T-cell (primary cell): ENCODE measurements around the gene MAP3K15. TPM values are rescaled to one million over a fixed set of nuclear protein-coding genes. Genes with fewer than 3 reads are reported as not detected.
A peak's percentile ranks its signal among the peaks of the same experiment; 100 is the strongest.

Source experiments
- ATAC-seq, 4 experiments: fragments of 200-7000 bp in 3 of 4; fragments of 150-1000 bp in 1 of 4; cut with Tn5 transposase; replicated peaks in 1 of 4; 1 replicate in 3 of 4; 2 replicates in 1 of 4; pipeline ENCODE4 v1.10.0; 2021; ENCODE audit warnings: moderate library complexity in 3 of 4, mild to moderate bottlenecking in 2 of 4, moderate number of reproducible peaks in 1 of 4
- CTCF ChIA-PET, 2 donors: fragments of 300-600 bp; sonication (Branson Sonifier 250); formaldehyde crosslinking; loops; one replicate each; lab custom pipeline; 2022; ENCODE audit warnings: antibody characterized with exemption in 2 of 2; lab: Charles Lee
- POLR2A ChIA-PET, 2 donors: fragments of 300-600 bp; sonication (Branson Sonifier 250); formaldehyde crosslinking; loops; one replicate each; lab custom pipeline; 2022; ENCODE audit warnings: antibody characterized with exemption in 2 of 2; lab: Charles Lee
- DNase-seq, 35 experiments: peaks; one replicate each; pipeline versions ENCODE4 v3.0.0 to v3.0.0-alpha.2; 2013 to 2023
- H3K27ac ChIP-seq: one replicate; pipeline ENCODE4 v1.5.1; 2013; ENCODE audit warnings: low read length
- H3K27me3 ChIP-seq, 2 experiments: replicated peaks in 1 of 2; 1 replicate in 1 of 2; 2 replicates in 1 of 2; pipeline versions ENCODE4 v1.6.1 to v1.7.0; 2013; ENCODE audit warnings: low read length in 1 of 2, mixed read lengths in 1 of 2; ENCODE audit not compliant: control insufficient read depth in 2 of 2, insufficient read depth in 2 of 2; ENCODE audit errors: extremely low read depth in 1 of 2
- H3K36me3 ChIP-seq, 2 donors: 1 replicate in 1 of 2; 2 replicates in 1 of 2; pipeline versions ENCODE4 v1.6.1 to v1.7.0; 2013; ENCODE audit warnings: low read length in 1 of 2; ENCODE audit not compliant: control insufficient read depth in 2 of 2, insufficient read depth in 1 of 2; ENCODE audit errors: extremely low read depth in 1 of 2
- H3K4me1 ChIP-seq, 2 experiments: 1 replicate in 1 of 2; 2 replicates in 1 of 2; pipeline versions ENCODE4 v1.6.1 to v1.7.0; 2013; ENCODE audit warnings: low read length in 2 of 2, mixed read lengths in 1 of 2; ENCODE audit not compliant: insufficient read depth in 2 of 2, control insufficient read depth in 1 of 2; ENCODE audit errors: extremely low read depth in 1 of 2
- H3K4me3 ChIP-seq, 2 donors: 1 replicate in 1 of 2; 2 replicates in 1 of 2; pipeline versions ENCODE4 v1.5.1 to v1.7.0; 2013; ENCODE audit warnings: mild to moderate bottlenecking in 2 of 2, low read length in 1 of 2, moderate library complexity in 1 of 2; ENCODE audit not compliant: control insufficient read depth in 1 of 2; ENCODE audit errors: extremely low read depth in 1 of 2
- H3K9me3 ChIP-seq: 2 replicates; pipeline ENCODE4 v1.7.0; 2013
- H3K27ac Mint-ChIP-seq, 2 donors: one replicate each; pipeline ENCODE4 v1.8.0; 2020 to 2021; ENCODE audit warnings: mild to moderate bottlenecking in 2 of 2, mixed read lengths in 2 of 2
- H3K27me3 Mint-ChIP-seq, 2 donors: one replicate each; pipeline ENCODE4 v1.8.0; 2021 to 2022; ENCODE audit warnings: mixed read lengths in 2 of 2
- H3K36me3 Mint-ChIP-seq: one replicate; pipeline ENCODE4 v1.8.0; 2021; ENCODE audit warnings: mixed read lengths
- H3K4me1 Mint-ChIP-seq, 3 donors: one replicate each; pipeline ENCODE4 v1.8.0; 2020 to 2022; ENCODE audit warnings: mixed read lengths in 3 of 3, mild to moderate bottlenecking in 1 of 3
- H3K4me3 Mint-ChIP-seq, 3 donors: one replicate each; pipeline ENCODE4 v1.8.0; 2020 to 2022; ENCODE audit warnings: mild to moderate bottlenecking in 3 of 3, mixed read lengths in 3 of 3, moderate library complexity in 3 of 3
- H3K9me3 Mint-ChIP-seq, 3 donors: one replicate each; pipeline ENCODE4 v1.8.0; 2020 to 2022; ENCODE audit warnings: mixed read lengths in 3 of 3
- WGBS: methylation state at CpG from one replicate; pipeline ENCODE4 v1.1.5; 2013; ENCODE audit warnings: missing lambda C conversion rate; ENCODE audit not compliant: insufficient coverage; 5-methylcytosine and 5-hydroxymethylcytosine counted together
- total RNA-seq, 35 experiments: library from RNA in 6 of 35; stranded (reverse) in 6 of 35; fragments of 120-200 nt in 1 of 35; gene quantifications; one replicate each; pipeline versions ENCODE4 v1.2.1 to v1.2.4 and lab custom pipeline; 2013 to 2026

MAP3K15 gene
- total RNA-seq, 5 donors from 2014 or later (not counting 1 experiment from before 2014, with no cell fraction given) = 0.09 to 0.23 TPM; not detected in 3

- Histone ChIP-seq H3K27me3 (no peaks in the 10 kb centered on the region), H3K9me3 (no peaks in the 10 kb centered on the region), H3K36me3 (peaks cover 0 to 14% of the 10 kb centered on the region in 2 donors), H3K27ac (no peak overlapping the region), H3K4me1 (no peaks in the 10 kb centered on the region), H3K4me3 (no peak overlapping the region)
- H3K27me3 Mint-ChIP-seq = no peaks in the 10 kb centered on the region
- ChIA-PET POLR2A (interaction anchor here in 1 of 2 donors (0.6 kb wide), 1 partner anchor 319 kb away, joined by 3 read pairs; no protein-coding TSS in a partner anchor), CTCF (no interaction called here)
- no peak overlapping the region for H3K27ac Mint-ChIP-seq
- WGBS = no CpG with 5 or more reads among the region's 2 CpGs
- ATAC-seq = no peak
- H3K4me3 Mint-ChIP-seq = no peak overlapping the region
- H3K36me3 Mint-ChIP-seq = peaks cover 3% of the 10 kb centered on the region
- no peaks in the 10 kb centered on the region for H3K9me3 Mint-ChIP-seq
- peaks cover 0 to 17% (median 4%) of the 10 kb centered on the region in 3 donors for H3K4me1 Mint-ChIP-seq
- no peak for DNase-seq
These were observed 42.5 kb upstream of the MAP3K15 start for GRCh38 chrX:19557822-19558221.

DNA sequence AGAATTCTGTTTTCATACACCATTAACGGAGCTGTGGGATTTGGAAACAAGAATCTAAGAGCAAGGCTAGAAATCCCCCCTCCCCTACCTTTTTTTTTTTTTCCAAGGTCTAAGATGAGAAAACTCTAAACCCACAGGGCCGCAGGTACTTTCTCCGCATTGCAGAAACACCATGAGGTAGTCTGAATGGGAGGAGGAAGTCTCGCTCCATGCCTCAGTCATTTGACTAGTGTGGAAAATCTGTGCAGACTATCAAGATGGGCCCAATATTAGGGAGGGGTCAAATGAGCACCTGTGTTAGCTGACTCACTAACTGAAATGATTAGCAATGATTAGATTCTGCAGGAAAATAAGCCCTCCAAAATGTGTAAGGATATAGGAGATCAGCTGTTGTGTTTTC, 40.9 kb upstream of the MAP3K15 start:
- no peak overlapping the region for H3K4me3 Mint-ChIP-seq
- peaks cover 8% of the 10 kb centered on the region for H3K36me3 Mint-ChIP-seq
- no peaks in the 10 kb centered on the region for H3K4me1 ChIP-seq
- no peak overlapping the region for H3K27ac ChIP-seq
- H3K27me3 Mint-ChIP-seq = peaks cover 0 to 9% of the 10 kb centered on the region in 2 donors
- peaks cover 0 to 23% (median 4%) of the 10 kb centered on the region in 3 donors for H3K4me1 Mint-ChIP-seq
- no peaks in the 10 kb centered on the region for H3K9me3 Mint-ChIP-seq
- peaks cover 0 to 10% of the 10 kb centered on the region in 2 donors for H3K36me3 ChIP-seq
- no peaks in the 10 kb centered on the region for H3K27me3 ChIP-seq
- CTCF ChIA-PET = no interaction called here
- H3K9me3 ChIP-seq = no peaks in the 10 kb centered on the region
- POLR2A ChIA-PET = no interaction called here
- DNase-seq = no peak
- ATAC-seq = no peak
- peak overlapping the region; percentile 55 to 83 for H3K27ac Mint-ChIP-seq
- WGBS = no CpG with 5 or more reads among the region's 4 CpGs
- no peak overlapping the region for H3K4me3 ChIP-seq

DNA sequence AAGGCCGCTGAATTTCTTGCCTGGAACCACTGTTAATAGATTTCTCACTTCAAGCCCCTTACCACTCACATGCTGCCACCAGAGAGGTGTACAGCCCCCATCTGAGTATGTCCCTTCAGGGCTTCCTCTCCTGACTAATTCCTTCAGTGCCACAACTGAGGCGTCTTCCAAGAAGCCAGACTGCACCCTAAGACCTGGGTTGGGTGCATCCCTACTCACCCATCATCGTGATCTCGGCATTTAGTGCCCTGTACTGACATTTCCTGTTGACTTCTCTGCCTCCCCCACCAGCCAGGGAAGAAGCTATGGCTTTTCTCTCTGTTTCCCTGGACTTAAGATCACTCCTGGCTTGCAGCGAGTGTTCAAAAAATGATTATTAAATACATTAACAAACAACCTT, 40.4 kb upstream of the MAP3K15 start:
- CTCF ChIA-PET = no interaction called here
- no peaks in the 10 kb centered on the region for H3K4me1 ChIP-seq
- peaks cover 8% of the 10 kb centered on the region for H3K36me3 Mint-ChIP-seq
- H3K4me3 Mint-ChIP-seq = no peak overlapping the region
- POLR2A ChIA-PET = no interaction called here
- peaks cover 0 to 23% (median 4%) of the 10 kb centered on the region in 3 donors for H3K4me1 Mint-ChIP-seq
- no peaks in the 10 kb centered on the region for H3K9me3 Mint-ChIP-seq
- peaks cover 0 to 9% of the 10 kb centered on the region in 2 donors for H3K27me3 Mint-ChIP-seq
- no peaks in the 10 kb centered on the region for H3K27me3 ChIP-seq
- DNase-seq (no peak), ATAC-seq (no peak)
- H3K36me3 ChIP-seq = peaks cover 0 to 8% of the 10 kb centered on the region in 2 donors
- WGBS = 63% methylated on average over 2 of the region's 5 CpGs
- H3K27ac Mint-ChIP-seq = peak overlapping the region; percentile 68 to 83
- H3K9me3 ChIP-seq = no peaks in the 10 kb centered on the region
- H3K27ac ChIP-seq = no peak overlapping the region
- H3K4me3 ChIP-seq = no peak overlapping the region

- H3K4me1 Mint-ChIP-seq = peaks cover 0 to 28% (median 6%) of the 10 kb centered on the region in 3 donors
- Histone ChIP-seq H3K27me3 (no peaks in the 10 kb centered on the region), H3K27ac (no peak overlapping the region), H3K36me3 (peaks cover 0 to 8% of the 10 kb centered on the region in 2 donors), H3K4me1 (no peaks in the 10 kb centered on the region), H3K9me3 (no peaks in the 10 kb centered on the region), H3K4me3 (no peak overlapping the region)
- H3K4me3 Mint-ChIP-seq = no peak overlapping the region
- WGBS = no CpG with 5 or more reads among the region's 5 CpGs
- DNase-seq = no peak
- ChIA-PET CTCF (interaction anchor here in 1 of 2 donors (0.6 kb wide), 1 partner anchor 19 kb away, joined by 5 read pairs; no protein-coding TSS in a partner anchor), POLR2A (no interaction called here)
- H3K9me3 Mint-ChIP-seq = no peaks in the 10 kb centered on the region
- peaks cover 8% of the 10 kb centered on the region for H3K36me3 Mint-ChIP-seq
- H3K27ac Mint-ChIP-seq = peak overlapping the region in 1 of 2 donors; percentile 83
- ATAC-seq = no peak
- H3K27me3 Mint-ChIP-seq = peaks cover 0 to 9% of the 10 kb centered on the region in 2 donors
These were observed 39.9 kb upstream of the MAP3K15 start for GRCh38 chrX:19555236-19555635.

GRCh38 chrX:19554786-19555185, 39.5 kb upstream of the MAP3K15 start:
- CTCF ChIA-PET = interaction anchor here in 1 of 2 donors (0.6 kb wide), 1 partner anchor 19 kb away, joined by 5 read pairs; no protein-coding TSS in a partner anchor
- no CpG with 5 or more reads among the region's 3 CpGs for WGBS
- no peaks in the 10 kb centered on the region for H3K4me1 ChIP-seq
- no peak overlapping the region for H3K4me3 ChIP-seq
- Mint-ChIP-seq H3K27ac (peak overlapping the region in 1 of 2 donors; percentile 83), H3K36me3 (peaks cover 8% of the 10 kb centered on the region), H3K27me3 (peaks cover 0 to 9% of the 10 kb centered on the region in 2 donors), H3K4me3 (no peak overlapping the region), H3K9me3 (no peaks in the 10 kb centered on the region), H3K4me1 (peaks cover 0 to 32% (median 6%) of the 10 kb centered on the region in 3 donors)
- ATAC-seq = no peak
- no peak for DNase-seq
- no peaks in the 10 kb centered on the region for H3K27me3 ChIP-seq
- no peaks in the 10 kb centered on the region for H3K9me3 ChIP-seq
- H3K27ac ChIP-seq = no peak overlapping the region
- POLR2A ChIA-PET = interaction anchor here in 1 of 2 donors (0.7 kb wide), 1 partner anchor 17 kb away, joined by 3 read pairs; no protein-coding TSS in a partner anchor
- peaks cover 0 to 8% of the 10 kb centered on the region in 2 donors for H3K36me3 ChIP-seq

- H3K27me3 Mint-ChIP-seq = peaks cover 0 to 9% of the 10 kb centered on the region in 2 donors
- 98% methylated on average over 5 of the region's 6 CpGs for WGBS
- peaks cover 0 to 13% of the 10 kb centered on the region in 2 donors for H3K36me3 ChIP-seq
- ChIA-PET POLR2A (no interaction called here), CTCF (interaction anchor here in 1 of 2 donors (0.6 kb wide), 1 partner anchor 212 kb away, joined by 11 read pairs; no protein-coding TSS in a partner anchor)
- H3K4me3 ChIP-seq = no peak overlapping the region
- DNase-seq (no peak), ATAC-seq (no peak)
- no peak overlapping the region for H3K4me3 Mint-ChIP-seq
- peaks cover 0 to 41% (median 8%) of the 10 kb centered on the region in 3 donors for H3K4me1 Mint-ChIP-seq
- peaks cover 20% of the 10 kb centered on the region for H3K36me3 Mint-ChIP-seq
- no peaks in the 10 kb centered on the region for H3K9me3 Mint-ChIP-seq
- no peaks in the 10 kb centered on the region for H3K27me3 ChIP-seq
- H3K27ac ChIP-seq = no peak overlapping the region
- H3K4me1 ChIP-seq = no peaks in the 10 kb centered on the region
- no peak overlapping the region for H3K27ac Mint-ChIP-seq
- H3K9me3 ChIP-seq = no peaks in the 10 kb centered on the region
These were observed 37.5 kb upstream of the MAP3K15 start for GRCh38 chrX:19552793-19553192.
